Mesothelial cell of epicardium (in vitro differentiated cells): ENCODE data around the gene SMYD5. TPM values are rescaled to one million over a fixed set of nuclear protein-coding genes. Genes with fewer than 3 reads are reported as not detected.

Source experiments
- DNase-seq, 2 experiments: peaks; one replicate each; pipeline ENCODE4 v3.0.0; 2021; ENCODE audit warnings: low spot score in 2 of 2; ENCODE audit not compliant: unreplicated experiment in 2 of 2
- H3K27ac Mint-ChIP-seq: 2 replicates; pipeline ENCODE4 v1.8.0; 2021; ENCODE audit warnings: mixed read lengths
- H3K27me3 Mint-ChIP-seq: 2 replicates; pipeline ENCODE4 v1.8.0; 2021; ENCODE audit warnings: low read depth, mixed read lengths
- H3K36me3 Mint-ChIP-seq: 2 replicates; pipeline ENCODE4 v1.8.0; 2021; ENCODE audit warnings: mixed read lengths
- H3K4me1 Mint-ChIP-seq: 2 replicates; pipeline ENCODE4 v1.8.0; 2021; ENCODE audit warnings: mixed read lengths
- H3K4me3 Mint-ChIP-seq: 2 replicates; pipeline ENCODE4 v1.8.0; 2021; ENCODE audit warnings: mild to moderate bottlenecking, moderate library complexity, mixed read lengths
- H3K9me3 Mint-ChIP-seq: 2 replicates; pipeline ENCODE4 v1.8.0; 2021; ENCODE audit warnings: mixed read lengths
- total RNA-seq: library from RNA; stranded (reverse); gene quantifications from 3 replicates; pipeline ENCODE4 v1.2.1, GENCODE V29; 2021
- TF ChIP-seq, protein P1 (sequence below): fragments of 200-600 bp; sonication (generic); IDR thresholded peaks from one replicate; pipeline ENCODE4 v1.5.0; 2021; ENCODE audit warnings: antibody characterized with exemption; ENCODE audit not compliant: unreplicated experiment

SMYD5 gene
- total RNA-seq, 1 donor from 2014 or later: 34.2 TPM

DNA sequence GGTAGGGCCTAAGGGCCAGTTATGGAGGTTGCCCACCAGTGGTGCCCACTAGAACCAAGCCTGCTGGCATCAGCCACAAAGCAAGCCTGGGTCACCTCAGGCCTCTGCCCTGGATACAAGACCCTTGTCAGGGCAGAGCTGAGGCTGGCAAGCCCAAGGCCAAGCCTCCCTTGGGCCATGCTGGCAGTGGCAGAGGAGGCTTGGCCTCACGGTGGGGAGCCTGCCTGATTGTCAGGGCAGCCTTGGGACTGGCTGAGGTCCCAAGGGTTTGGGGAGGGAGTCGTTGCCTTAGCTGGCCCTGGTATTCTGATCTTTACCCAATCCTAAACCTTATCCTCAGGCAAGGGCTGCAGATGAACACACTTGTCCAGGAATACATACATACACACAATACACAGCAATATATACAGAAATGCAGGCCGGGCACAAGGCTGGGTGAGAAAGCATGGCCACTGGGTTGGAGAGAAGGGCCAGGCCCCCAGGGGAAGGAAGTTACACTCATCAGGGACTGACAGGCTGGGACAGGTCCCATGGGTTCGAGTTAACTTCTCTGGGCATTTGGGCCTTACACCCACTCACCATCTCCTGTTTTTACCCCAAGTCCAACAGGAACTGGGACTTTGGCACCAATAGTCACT, 41.1 kb downstream of the SMYD5 start:
- H3K4me3 Mint-ChIP-seq: no peak overlapping the region

GRCh38 chr2:73255907-73256617, 42.0 kb downstream of the SMYD5 start:
- Mint-ChIP-seq H3K9me3 (no peaks in the 10 kb centered on the region), H3K4me3 (no peak overlapping the region), H3K27ac (no peak overlapping the region), H3K27me3 (peaks cover 2% of the 10 kb centered on the region), H3K36me3 (peaks cover 8% of the 10 kb centered on the region), H3K4me1 (no peaks in the 10 kb centered on the region)
- DNase-seq: no peak
- TF ChIP-seq, protein P1, sequence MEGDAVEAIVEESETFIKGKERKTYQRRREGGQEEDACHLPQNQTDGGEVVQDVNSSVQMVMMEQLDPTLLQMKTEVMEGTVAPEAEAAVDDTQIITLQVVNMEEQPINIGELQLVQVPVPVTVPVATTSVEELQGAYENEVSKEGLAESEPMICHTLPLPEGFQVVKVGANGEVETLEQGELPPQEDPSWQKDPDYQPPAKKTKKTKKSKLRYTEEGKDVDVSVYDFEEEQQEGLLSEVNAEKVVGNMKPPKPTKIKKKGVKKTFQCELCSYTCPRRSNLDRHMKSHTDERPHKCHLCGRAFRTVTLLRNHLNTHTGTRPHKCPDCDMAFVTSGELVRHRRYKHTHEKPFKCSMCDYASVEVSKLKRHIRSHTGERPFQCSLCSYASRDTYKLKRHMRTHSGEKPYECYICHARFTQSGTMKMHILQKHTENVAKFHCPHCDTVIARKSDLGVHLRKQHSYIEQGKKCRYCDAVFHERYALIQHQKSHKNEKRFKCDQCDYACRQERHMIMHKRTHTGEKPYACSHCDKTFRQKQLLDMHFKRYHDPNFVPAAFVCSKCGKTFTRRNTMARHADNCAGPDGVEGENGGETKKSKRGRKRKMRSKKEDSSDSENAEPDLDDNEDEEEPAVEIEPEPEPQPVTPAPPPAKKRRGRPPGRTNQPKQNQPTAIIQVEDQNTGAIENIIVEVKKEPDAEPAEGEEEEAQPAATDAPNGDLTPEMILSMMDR: no peak

More for the DNA sequence above, 41.1 kb downstream of the SMYD5 start:
- Mint-ChIP-seq H3K9me3 (no peaks in the 10 kb centered on the region), H3K27ac (no peak overlapping the region), H3K27me3 (no peaks in the 10 kb centered on the region), H3K4me1 (no peaks in the 10 kb centered on the region), H3K36me3 (peaks cover 16% of the 10 kb centered on the region)
- TF ChIP-seq, protein P1: no peak
- no peak for DNase-seq

DNA sequence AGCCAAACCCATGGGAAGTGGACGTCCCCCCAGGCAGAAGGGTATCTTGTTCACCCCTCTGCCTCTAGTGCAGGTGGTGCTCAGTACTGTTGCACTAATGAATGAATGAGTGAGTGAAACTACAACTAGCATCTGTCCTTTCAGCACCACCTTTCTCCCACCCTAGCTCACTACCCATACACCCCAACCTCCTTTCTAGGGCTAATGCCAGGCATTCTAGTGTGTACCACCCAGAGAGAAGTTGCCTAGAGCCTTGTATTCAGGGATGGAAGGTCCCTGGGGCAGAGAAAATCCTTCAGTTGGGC, 42.5 kb downstream of the SMYD5 start:
- Mint-ChIP-seq H3K4me1 (no peaks in the 10 kb centered on the region), H3K27ac (no peak overlapping the region), H3K9me3 (no peaks in the 10 kb centered on the region), H3K27me3 (peaks cover 2% of the 10 kb centered on the region), H3K36me3 (peaks cover 7% of the 10 kb centered on the region), H3K4me3 (no peak overlapping the region)
- TF ChIP-seq, protein P1: no peak
- no peak for DNase-seq

DNA sequence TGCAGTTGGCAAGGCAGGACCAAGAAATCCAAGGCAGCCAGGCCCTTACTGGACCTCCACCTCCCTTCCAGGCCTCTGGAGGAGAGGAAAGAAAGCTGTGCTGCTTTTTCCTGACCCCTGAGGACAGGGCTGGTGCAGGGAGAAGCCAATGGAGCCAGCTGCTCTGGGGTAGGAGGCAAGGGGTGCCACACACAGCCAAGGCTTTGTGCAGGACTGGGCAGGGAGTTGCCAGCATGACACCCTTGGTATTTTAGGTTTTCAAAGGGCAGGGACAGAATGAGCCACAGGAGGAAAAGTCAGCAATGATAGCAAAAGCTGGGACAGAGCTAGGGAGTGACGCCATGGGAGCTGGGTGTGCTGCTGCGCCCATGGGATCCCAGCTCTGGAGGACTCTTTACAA, 43.0 kb downstream of the SMYD5 start:
- Mint-ChIP-seq H3K4me1 (no peaks in the 10 kb centered on the region), H3K36me3 (peaks cover 7% of the 10 kb centered on the region), H3K27ac (no peak overlapping the region), H3K9me3 (no peaks in the 10 kb centered on the region), H3K27me3 (peaks cover 2% of the 10 kb centered on the region), H3K4me3 (no peak overlapping the region)
- TF ChIP-seq, protein P1: no peak
- DNase-seq: no peak

GRCh38 chr2:73257425-73258125, 43.5 kb downstream of the SMYD5 start:
- H3K27ac Mint-ChIP-seq: no peak overlapping the region
- H3K27me3 Mint-ChIP-seq: peaks cover 2% of the 10 kb centered on the region
- no peak overlapping the region for H3K4me3 Mint-ChIP-seq
- H3K4me1 Mint-ChIP-seq: no peaks in the 10 kb centered on the region
- no peak for DNase-seq
- peaks cover 7% of the 10 kb centered on the region for H3K36me3 Mint-ChIP-seq
- TF ChIP-seq, protein P1: no peak
- H3K9me3 Mint-ChIP-seq: no peaks in the 10 kb centered on the region
